CD4-positive, alpha-beta T cell treated with Interleukin-17A for 4 hours (primary cell): ENCODE measurements around the gene DAPP1.
"Not testable (repeated sequence)": the region's sequence is repeated elsewhere in the genome, so short reads cannot be mapped to it uniquely, and the experiment has no call there.

Source experiments
- DNase-seq: peaks from one replicate; pipeline ENCODE4 v3.0.0-alpha.2; 2020; ENCODE audit warnings: mixed read lengths

Gene DAPP1, protein sequence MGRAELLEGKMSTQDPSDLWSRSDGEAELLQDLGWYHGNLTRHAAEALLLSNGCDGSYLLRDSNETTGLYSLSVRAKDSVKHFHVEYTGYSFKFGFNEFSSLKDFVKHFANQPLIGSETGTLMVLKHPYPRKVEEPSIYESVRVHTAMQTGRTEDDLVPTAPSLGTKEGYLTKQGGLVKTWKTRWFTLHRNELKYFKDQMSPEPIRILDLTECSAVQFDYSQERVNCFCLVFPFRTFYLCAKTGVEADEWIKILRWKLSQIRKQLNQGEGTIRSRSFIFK

DNA sequence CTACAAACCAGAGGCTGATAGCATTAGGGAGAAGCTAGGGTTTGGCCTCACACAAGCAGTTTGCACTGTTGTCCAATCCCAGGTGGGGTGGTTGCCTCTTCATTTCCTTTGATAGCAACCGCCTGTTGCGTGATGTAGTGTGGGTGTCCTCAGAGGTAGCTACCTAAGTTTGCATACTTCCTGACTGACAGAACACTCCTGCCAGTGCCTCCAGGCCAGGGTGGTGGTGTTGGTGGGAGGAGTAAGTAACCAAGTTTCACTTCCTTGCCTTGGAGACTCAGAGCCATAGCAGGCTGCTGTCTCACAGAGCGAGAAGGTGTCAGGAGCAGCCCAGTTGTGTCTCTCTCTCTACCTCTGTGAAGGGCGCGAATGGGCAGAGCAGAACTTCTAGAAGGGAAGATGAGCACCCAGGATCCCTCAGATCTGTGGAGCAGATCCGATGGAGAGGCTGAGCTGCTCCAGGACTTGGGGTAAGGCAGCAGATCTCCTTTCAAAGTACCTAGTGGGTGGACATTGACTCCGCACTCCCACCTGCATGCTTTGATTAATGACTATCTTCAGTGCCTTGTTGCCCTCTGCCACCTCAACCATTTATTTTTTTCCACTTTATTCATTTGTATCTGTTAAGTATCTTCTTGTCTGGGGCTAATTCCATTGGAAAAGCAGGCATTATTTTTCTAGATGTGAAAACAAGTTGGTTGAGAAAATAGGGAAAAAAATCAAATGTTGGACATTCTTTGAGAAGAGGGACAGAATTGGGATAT, at the start of gene DAPP1:
DAPP1 (plus strand) TSS at position 283 of the 764 bp plus-strand sequence; CDS start at position 370, 87 bp downstream.
- DNase-seq: peak; percentile 80

DNA sequence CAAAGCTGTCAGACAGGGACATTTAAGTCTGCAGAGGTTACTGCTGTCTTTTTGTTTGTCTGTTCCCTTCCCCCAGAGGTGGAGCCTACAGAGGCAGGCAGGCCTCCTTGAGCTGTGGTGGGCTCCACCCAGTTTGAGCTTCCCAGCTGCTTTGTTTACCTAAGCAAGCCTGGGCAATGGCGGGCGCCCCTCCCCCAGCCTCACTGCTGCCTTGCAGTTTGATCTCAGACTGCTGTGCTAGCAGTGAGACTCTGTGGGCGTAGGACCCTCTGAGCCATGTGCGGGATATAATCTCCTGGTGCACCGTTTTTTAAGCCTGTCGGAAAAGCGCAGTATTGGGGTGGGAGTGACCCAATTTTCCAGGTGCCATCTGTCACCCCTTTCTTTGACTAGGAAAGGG, 45.8 kb upstream of the DAPP1 start:
- DNase-seq: not testable (repeated sequence)

DNA sequence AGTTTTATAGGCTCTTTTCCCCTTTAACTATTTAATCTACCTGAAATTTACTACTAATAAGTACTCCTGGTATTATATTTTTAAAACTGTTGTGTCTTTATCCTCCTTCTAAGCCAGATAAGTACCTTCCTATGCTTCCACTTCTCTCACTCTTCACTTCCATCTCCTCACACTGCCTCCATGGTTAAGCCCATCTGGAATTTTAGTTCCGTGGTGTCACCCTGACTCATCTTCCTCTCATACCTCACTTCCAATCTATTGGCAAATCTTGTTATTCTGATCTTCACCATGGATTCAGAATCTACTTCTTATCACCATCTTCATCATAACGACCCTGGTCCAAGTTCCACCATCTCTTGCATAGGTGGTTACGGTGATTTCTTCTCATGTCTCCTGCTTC, 32.7 kb upstream of the DAPP1 start:
- no peak for DNase-seq

DNA sequence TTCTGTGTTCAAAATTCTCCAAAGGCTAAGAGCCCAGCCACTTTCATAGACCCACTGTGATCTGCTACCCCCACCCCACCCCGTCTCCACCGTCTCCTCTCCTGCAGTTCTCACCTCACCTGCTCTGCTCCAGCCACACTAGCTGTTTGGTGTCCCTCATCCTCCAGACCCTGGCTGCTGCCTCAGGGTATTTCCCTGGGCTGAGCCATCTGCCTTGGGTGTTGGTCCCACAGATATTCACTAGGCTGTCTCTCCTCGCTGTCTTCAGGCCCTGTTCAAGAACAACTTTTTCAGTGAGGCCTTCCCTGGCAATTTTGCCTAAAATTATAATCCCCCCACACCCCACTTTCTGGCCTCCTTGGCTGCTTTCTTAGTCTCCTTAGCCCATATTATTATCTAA, 31.8 kb upstream of the DAPP1 start:
- DNase-seq: no peak

DNA sequence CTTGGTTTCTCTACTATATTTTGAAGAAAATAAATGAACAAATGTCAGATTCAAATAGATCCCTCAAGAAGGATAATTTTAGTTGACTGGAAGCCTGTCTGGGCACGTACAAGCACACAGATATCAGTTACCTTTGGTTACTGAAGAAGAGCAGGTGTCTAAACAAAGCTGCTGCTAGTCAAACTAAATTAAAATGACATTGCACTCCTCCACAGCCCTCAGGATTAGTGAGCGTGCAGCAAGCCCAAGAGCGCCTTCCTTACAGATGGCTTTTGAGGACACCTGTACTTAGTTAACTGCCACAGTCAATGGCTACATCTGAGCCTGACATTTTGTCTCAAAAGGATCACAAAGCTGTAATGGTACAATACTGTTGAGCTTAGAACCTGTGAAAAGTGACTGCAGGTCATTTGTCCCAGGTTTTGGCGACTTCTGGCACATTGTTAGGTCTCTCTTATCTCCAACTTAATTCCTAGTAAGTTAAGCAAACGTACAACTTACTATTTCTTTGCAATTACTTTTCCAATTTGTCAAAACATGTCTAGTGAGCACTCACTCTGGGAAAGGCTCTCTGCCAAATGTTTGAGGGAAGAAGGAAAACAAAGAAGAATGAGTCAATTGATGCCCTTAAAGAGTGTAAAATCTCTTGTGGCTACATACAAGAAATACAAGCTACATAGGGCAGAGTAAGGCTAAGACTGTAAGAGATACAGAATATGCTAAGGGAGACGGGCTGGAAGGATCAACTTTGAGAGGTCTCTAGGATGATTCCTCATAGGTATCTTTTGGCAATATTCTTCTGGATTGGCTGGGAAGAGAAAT, 25.6 kb upstream of the DAPP1 start:
- no peak for DNase-seq

DNA sequence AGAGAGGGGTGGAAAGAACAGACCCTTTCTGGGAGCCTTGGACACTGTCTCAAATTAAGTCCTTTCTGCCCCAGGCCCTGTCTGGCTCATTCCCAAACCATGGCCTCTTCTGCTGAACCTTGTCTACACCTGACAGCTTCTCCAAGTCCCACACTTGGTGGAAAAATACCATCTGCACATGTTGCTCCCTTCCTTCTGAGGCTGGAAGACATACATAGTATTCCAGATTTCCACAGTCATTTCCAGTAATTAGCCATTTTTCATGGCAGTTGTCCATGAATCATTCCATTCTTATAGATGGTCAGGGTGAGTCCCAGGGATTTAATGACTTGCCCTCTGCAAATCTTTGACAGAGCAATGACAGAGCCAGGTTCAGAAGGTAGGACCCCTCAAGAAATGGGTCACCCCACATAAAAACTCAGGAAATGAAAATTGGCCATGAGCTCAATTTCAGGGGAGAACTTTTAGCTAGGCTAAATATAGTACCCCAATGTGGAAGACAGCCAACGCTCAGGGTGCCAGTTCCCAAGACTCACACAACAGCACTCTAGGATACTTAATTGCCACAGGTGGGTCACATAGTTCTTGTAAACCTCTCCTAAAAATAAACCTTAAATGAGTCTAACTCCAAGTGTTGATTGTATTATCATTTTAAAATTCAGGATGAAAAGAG, 16.2 kb upstream of the DAPP1 start:
- DNase-seq: no peak

DNA sequence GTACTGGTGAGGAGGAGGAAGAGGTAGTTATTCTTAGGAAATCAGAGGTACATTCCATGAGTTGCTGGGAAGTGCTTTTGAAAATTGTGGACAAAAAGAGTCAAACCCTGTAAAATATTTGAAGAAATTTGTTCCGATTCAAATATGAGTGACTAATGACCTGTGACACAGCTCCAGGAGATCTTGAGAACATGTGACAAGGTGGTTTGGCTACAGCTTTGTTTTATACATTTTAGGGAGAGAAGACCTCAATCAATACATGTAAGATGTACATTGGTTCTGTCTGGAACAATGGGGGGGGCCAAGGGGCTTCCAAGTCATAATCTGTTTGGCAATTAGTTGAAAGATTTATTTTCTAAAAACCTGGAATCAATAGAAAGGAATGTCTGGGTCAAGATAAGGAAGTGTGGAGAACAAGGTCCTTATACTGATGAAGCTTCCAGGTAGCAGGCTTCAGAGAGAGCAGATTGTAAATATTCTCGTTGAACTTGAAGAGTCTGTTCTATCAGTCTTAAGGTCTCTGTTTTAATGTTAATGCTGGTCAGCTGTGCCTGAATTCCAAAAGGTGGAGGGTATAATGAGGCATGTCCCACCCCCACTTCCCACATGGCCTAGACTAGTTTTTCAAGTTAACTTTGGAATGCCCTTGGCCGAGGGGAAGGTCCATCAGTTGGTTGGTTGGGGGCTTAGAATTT, 15.5 kb upstream of the DAPP1 start:
- DNase-seq: no peak

DNA sequence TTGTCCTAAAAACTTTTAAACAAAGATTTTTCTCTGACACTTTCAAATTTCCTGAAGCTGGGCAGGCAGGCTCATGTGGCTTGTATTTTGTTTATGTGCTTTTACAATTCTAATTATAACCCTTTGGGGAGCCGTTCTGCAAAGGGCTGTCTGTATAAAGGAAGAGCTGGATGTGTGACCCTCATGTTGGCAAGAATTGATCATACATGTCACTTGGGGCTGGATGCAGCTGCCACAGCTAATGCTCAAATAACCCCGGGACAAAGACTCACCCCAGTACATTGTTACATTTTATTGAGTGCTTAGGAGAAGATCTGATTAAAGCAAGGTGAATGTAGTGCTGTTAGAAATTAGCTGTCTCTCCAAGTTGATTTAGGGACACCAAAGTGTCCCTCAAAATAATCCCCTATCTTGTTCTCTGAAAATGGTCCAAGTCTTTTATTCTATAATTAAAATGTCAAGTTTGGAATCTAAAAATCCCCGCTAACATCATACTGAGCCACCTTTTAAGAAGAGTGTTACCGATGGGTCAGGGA, 13.0 kb upstream of the DAPP1 start:
- no peak for DNase-seq

DNA sequence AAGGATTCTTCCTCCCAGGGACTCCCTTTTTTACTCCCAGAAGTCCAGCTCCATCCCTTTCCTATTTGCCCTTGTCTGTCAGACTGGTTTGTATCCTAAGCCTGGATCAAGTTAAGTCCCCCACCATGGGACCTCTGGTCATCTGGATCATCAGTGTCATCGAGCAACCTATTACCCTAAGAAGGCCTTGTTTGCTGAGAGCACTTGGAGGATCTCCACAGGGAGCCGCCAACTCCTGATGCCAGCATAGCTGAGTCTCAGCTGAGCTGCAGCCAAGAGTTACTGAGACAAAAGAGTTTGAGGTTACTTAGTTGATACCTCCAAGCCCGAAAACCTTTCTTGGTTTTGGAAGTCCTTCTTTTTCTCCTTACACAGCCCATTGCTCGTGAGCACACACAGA, 10.1 kb upstream of the DAPP1 start:
- no peak for DNase-seq

DNA sequence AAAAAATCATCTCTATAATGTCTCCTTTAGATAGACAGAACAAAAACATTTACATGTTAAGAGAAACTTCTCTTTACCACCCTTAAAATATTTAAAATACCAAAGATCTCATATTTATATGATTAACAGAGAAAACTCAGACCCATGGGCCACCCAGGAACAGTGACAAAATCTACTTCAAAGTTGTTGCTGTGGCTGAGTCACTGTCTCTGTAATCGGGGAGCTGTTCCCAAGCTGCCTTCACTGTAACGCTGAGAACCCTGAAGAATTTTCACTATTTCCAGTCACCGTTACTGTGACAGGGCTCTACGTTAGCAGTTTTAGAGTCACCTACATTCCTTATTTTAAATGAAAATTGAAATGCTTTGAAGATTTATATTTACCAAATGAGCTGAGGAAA, 9.0 kb upstream of the DAPP1 start:
- no peak for DNase-seq

DNA sequence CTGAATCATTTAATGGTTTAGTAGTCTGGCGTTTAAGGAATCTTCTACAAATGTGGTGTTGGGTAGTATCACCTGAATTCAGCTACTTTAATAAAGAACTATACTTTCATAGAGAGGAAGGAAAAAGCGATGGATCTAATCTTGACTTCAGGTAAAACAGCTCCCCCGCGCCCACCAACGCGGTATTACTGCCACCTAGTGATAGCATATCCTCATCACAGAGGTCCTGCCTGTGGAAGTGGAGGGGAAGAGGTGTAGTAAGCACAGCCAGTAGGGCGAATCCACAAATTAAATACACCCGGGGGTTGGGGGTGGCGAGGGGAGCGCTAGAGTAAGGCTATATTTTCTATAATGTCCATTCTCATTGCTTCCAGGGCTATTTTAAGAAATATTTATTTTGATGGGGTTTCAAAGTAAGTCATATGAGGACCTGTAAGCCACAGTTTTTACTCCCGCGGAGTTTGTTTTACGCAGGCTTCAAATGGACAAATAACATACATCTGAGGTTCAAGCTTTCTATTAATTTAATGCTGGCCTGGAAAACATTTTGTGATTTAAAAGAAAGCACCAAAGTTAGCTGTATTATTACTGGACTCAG, 8.3 kb upstream of the DAPP1 start:
- peak; percentile 77 for DNase-seq

DNA sequence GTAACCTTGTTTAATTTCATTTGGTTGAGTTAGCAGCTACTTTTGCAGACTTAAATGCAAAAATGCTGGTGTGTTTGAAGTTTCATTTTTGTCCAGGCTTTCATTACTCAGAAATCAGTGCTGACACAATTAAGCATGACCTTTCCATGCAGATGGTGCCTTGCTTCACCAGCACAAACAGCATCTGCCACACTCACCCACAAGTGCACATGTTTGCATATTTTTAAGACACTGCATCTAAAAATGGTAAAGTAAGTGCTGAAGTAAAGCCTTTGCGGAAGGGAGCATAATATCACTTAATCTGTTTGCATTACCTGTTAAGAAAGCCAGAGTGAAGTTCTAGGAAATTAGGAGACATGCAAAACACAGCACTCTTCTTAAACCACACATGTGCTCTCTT, 7.3 kb upstream of the DAPP1 start:
- no peak for DNase-seq

DNA sequence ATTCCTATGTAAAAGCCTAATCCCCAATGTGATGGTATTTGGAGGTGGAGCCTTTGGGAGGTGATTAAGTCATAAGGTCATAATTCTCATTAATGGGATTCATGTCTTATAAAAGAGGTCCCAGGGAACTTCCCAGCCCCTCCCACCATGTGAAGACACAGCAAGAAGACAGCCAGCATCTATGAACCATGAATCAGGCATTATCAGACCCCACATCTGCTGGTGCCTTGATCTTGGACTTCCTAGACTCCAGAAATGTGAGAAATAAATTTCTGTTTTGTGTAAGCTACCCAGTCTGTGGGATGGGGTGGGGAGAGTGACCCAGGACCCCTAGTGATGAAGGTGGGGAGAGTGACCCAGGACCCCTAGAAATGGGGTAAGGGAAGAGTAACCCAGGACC, 6.1 kb upstream of the DAPP1 start:
- DNase-seq: no peak

DNA sequence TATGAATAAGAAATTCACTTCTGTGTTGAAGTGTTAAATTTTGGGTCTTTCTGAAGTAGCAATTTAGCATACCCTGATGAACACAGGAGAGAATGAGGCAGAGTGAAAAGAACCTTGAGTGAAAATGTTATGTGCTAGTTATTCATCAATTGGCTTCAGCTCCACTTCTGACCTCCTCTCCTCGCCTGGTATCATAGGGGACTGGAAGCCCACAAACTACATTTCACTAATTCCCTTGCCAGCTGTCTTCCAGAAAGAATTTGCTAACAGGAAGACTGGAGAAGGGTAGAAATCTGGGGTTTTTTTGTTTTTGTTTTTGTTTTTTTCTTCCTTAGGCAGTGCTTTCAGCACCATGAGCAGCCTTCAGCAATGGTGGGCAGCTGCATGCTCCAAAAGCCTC, 5.5 kb upstream of the DAPP1 start:
- DNase-seq: no peak

DNA sequence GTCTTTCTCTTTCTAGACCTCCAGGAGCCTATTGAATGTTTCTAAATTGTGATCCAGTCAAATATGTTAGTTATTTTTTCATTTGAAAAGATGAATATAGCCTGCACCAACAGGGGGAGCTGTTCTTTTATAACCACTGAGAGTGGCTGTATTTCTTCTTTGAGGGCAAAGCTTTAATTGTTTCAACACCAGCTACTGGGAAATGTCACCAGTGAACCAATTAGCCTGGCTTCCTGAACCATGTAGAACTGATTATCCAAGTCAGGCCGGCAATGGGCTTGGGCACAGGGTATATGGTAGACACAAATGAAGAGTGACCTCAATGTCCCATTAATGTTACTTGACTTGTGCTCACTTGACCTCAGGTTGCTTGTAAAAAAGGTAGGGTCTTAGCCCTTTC, 4.8 kb upstream of the DAPP1 start:
- DNase-seq: peak; percentile 70

DNA sequence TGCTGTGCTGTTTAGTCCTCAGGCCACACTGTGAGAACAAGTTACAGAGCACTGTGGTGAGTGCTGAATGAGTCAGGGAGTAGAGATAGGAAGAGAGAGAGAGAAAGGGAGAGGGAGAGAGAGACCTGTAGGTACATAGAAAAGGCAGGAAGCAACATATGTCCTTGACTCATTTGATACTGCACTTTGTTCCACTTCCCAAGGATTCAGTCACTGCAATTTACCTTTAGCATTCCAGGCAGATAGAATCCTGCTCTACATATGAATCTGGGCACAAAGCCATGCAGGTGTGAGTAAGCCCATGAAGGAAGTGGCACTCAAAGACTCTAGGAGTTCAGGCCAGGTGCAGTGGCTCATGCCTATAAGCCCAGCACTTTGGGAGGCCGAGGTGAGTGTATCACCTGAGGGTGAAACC, 1.0 kb upstream of the DAPP1 start:
- peak; percentile 18 for DNase-seq

DNA sequence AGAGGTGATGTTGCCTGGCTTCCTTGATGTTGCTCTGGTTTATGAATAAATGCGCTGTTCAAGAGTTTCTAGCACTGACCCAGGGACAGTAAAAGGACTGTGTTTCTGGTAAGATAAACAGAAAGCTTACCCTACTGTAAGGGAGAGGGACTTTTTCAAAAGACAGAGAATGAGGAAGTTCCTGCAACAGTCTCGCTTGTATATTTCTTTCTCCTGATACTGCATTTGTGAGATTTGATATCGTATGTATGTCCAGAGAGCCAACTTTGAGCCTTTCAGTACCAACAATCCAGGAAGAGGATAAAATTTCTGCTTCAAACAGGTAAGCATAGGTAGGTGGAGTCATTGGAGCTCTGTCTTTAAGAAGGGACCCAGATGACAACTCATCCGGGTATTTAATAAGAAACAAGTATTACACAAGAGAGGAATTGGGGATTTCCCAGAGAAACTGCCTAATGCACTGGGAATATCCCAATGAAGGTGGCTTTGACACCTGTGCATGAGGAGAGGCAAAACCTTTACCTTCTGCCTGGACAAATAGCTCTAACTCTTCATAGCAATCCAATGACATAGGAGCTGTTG, 773 bp downstream of the DAPP1 start:
- no peak for DNase-seq

DNA sequence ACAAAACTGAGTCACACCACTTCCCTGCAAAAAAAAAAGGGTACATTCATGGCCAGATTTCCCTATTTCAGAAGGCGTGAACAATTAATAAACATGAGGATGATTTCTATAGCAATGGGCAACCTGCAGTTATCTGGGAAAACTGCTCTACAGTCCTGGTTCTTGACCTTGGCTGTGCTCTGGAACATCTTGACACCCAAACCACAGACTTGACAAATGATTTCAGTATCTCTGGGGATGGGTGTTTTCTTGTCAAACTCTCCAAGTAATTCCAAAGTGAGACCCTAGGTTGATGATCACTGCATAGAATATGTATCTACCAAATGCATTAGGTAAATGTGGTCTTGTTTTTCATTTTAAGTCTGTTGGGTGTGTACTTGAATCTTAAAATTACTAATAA, 2.0 kb downstream of the DAPP1 start:
- no peak for DNase-seq

DNA sequence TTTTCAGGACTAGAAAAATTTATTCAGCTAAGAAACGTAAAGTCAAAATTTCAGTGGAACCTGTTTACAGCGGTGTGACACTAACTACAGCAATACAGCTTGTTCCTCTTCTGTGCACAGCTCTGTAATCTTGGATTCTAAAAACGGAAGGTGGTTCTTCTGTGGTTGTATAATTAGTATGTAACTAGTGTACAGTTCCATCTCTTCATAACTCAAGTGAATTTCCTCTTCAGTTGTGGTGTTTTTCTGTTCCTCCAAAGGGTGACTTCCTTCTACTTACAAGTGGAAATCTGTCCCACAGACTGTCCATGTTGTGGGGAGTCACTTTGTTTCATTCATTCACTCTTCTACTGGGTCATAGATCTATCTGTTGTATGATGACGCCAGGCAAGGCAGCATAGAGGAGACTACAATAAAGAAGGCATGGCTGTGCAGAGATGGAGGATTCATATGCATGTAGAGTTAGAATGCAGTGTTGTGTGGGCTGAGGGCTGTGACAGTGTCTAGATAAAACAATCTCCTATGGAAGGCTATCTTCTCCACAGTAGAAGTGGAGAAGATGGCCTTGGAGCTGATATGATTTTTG, 5.4 kb downstream of the DAPP1 start:
- no peak for DNase-seq

DNA sequence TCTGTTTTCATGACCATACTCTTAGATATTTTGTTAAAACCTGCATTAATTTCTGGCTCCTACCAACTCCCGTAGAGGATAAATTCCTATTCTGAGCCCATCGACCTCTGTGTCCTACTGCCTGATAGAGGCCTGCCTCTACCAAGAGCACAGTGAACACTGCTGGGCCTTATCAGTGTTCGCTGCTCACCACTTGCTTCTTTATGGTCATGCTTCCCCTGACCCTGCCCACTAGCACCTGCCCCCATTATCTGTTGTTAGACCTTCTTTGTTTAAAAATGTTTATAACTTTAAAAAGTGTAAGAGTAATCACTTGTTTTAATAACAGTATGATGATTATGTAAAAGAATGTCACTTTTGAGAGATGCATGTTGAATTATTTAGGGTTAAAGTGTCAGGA, 6.1 kb downstream of the DAPP1 start:
- no peak for DNase-seq

DNA sequence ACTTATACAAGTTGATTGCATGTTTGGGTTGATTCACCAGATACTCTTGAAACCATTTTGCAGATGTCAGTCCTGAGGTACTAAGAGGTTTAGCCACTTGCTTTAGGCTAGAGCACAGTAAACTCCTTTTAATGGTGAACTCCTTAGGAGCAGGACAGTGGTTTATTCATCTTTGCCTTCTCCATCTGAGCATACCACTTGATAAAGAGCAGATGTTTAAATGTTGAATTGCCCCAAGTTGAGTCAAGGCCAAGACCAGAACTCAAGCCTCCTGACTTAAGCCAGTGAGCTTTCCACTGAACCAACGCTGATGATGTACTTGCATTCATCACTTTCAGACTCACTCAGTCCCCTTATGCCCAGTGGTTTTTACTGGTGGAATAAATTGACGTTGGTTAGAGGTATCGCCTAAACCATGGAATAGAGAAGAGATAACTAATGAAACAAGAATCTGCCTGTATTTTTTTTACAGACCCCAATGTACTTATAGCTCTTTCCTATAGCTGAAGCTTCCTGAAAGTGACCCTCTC, 7.5 kb downstream of the DAPP1 start:
- DNase-seq: no peak
